NCI-H2227 treated with DMSO at 0.1 percent for 48 hours (cell line): ENCODE measurements around the gene CELSR2.

ENCODE experiments used
- DNase-seq: peaks from one replicate; lab custom pipeline; 2025; lab: John Stamatoyannopoulos, UW

Gene CELSR2

GRCh38 chr1:109263597-109264378, 14.4 kb downstream of the CELSR2 start:
- DNase-seq = no peak

GRCh38 chr1:109264379-109264755, 15.0 kb downstream of the CELSR2 start:
- DNase-seq = no peak

- DNase-seq = no peak
Measured at GRCh38 chr1:109265016-109265415, 15.7 kb downstream of the CELSR2 start.

GRCh38 chr1:109265741-109266330, 16.5 kb downstream of the CELSR2 start:
- no peak for DNase-seq

GRCh38 chr1:109266965-109267364, 17.6 kb downstream of the CELSR2 start:
- DNase-seq = no peak

- DNase-seq = no peak
Measured at GRCh38 chr1:109267743-109268300, 18.5 kb downstream of the CELSR2 start.

GRCh38 chr1:109268431-109269211, 19.3 kb downstream of the CELSR2 start:
- DNase-seq = no peak

GRCh38 chr1:109269212-109269980, 20.1 kb downstream of the CELSR2 start:
- DNase-seq = no peak

- no peak for DNase-seq
Measured at GRCh38 chr1:109269981-109270622, 20.8 kb downstream of the CELSR2 start.

GRCh38 chr1:109270623-109271317, 21.4 kb downstream of the CELSR2 start:
- DNase-seq = no peak

GRCh38 chr1:109271458-109271857, 22.1 kb downstream of the CELSR2 start:
- DNase-seq = no peak

GRCh38 chr1:109272021-109272799, 22.9 kb downstream of the CELSR2 start:
- no peak for DNase-seq

GRCh38 chr1:109272831-109273547, 23.6 kb downstream of the CELSR2 start:
- no peak for DNase-seq

- DNase-seq = no peak
Measured at GRCh38 chr1:109273570-109274288, 24.4 kb downstream of the CELSR2 start.

GRCh38 chr1:109274533-109275476, 25.5 kb downstream of the CELSR2 start:
- DNase-seq = peak; percentile 31

GRCh38 chr1:109275706-109276345, 26.5 kb downstream of the CELSR2 start:
- DNase-seq = no peak
